NCI-H1436 (cell line): ENCODE data around the gene VEGFC.

Experiments
- DNase-seq: peaks from one replicate; lab custom pipeline; 2025; lab: John Stamatoyannopoulos, UW

The VEGFC gene

GRCh38 chr4:176792326-176793059 is at the start of gene VEGFC:
VEGFC (minus strand) TSS chr4:176792922; CDS start chr4:176792311, 611 bp downstream.
- DNase-seq, result peak; percentile 37

- no peak for DNase-seq
These were observed 49.0 kb upstream of the VEGFC start for GRCh38 chr4:176841711-176842112.

- DNase-seq, result no peak
These were observed 47.4 kb upstream of the VEGFC start for GRCh38 chr4:176840166-176840565.

- no peak for DNase-seq
These were observed 46.9 kb upstream of the VEGFC start for GRCh38 chr4:176839656-176840055.

- no peak for DNase-seq
These were observed 46.1 kb upstream of the VEGFC start for GRCh38 chr4:176838601-176839433.

- no peak for DNase-seq
These were observed 44.6 kb upstream of the VEGFC start for GRCh38 chr4:176837169-176837895.

GRCh38 chr4:176834531-176834930 is 41.8 kb upstream of the VEGFC start:
- DNase-seq, result no peak

- DNase-seq, result no peak
These were observed 40.9 kb upstream of the VEGFC start for GRCh38 chr4:176833400-176834175.

- no peak for DNase-seq
These were observed 38.2 kb upstream of the VEGFC start for GRCh38 chr4:176830971-176831370.

- no peak for DNase-seq
These were observed 32.9 kb upstream of the VEGFC start for GRCh38 chr4:176825586-176825985.

- no peak for DNase-seq
These were observed 32.1 kb upstream of the VEGFC start for GRCh38 chr4:176824645-176825366.

- DNase-seq, result no peak
These were observed 25.8 kb upstream of the VEGFC start for GRCh38 chr4:176818531-176818930.

GRCh38 chr4:176817204-176817603 is 24.5 kb upstream of the VEGFC start:
- DNase-seq, result no peak

- no peak for DNase-seq
These were observed 22.0 kb upstream of the VEGFC start for GRCh38 chr4:176814770-176815169.

GRCh38 chr4:176810481-176811249 is 17.9 kb upstream of the VEGFC start:
- DNase-seq, result no peak

- DNase-seq, result no peak
These were observed 14.2 kb upstream of the VEGFC start for GRCh38 chr4:176806778-176807375.

- no peak for DNase-seq
These were observed 12.4 kb upstream of the VEGFC start for GRCh38 chr4:176805155-176805554.

- no peak for DNase-seq
These were observed 8.3 kb upstream of the VEGFC start for GRCh38 chr4:176800891-176801534.

GRCh38 chr4:176799653-176800052 is 6.9 kb upstream of the VEGFC start:
- no peak for DNase-seq
